ENCODE data around the gene DNAH6. TPM values are rescaled to one million over a fixed set of nuclear protein-coding genes. Genes with fewer than 3 reads are reported as not detected.

Gene DNAH6
- total RNA-seq, 1 experiment from 2014 or later: 0.32 TPM

DNA sequence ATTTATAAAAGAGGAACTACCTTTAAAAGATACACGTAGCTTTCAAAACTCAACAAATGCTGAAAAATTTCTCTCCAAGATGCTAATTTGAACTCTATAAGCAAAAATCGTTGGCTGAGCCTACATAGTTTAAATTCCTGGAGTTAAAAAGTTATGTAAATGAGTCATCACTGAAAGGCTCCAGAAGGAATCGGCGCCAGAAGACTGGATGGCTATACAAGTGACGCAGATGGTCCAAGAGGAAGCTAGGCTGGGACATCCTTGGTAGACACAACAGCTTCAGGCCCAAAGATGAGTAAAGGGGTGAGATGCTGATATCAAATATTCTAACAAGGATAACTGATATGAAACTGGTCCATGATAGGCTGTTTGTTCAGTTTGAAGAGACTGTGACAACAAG is 22.8 kb upstream of the DNAH6 start:
- H3K4me3 Mint-ChIP-seq (ENCODE audit: unreplicated experiment): no peak overlapping the region
- H3K36me3 Mint-ChIP-seq (ENCODE audit: insufficient read depth, unreplicated experiment): no peaks in the 10 kb centered on the region
- H3K9me3 ChIP-seq: no peaks in the 10 kb centered on the region
- H3K36me3 ChIP-seq (ENCODE audit: control insufficient read depth, insufficient read depth, low read length): no peaks in the 10 kb centered on the region
- TF ChIP-seq, protein P1, sequence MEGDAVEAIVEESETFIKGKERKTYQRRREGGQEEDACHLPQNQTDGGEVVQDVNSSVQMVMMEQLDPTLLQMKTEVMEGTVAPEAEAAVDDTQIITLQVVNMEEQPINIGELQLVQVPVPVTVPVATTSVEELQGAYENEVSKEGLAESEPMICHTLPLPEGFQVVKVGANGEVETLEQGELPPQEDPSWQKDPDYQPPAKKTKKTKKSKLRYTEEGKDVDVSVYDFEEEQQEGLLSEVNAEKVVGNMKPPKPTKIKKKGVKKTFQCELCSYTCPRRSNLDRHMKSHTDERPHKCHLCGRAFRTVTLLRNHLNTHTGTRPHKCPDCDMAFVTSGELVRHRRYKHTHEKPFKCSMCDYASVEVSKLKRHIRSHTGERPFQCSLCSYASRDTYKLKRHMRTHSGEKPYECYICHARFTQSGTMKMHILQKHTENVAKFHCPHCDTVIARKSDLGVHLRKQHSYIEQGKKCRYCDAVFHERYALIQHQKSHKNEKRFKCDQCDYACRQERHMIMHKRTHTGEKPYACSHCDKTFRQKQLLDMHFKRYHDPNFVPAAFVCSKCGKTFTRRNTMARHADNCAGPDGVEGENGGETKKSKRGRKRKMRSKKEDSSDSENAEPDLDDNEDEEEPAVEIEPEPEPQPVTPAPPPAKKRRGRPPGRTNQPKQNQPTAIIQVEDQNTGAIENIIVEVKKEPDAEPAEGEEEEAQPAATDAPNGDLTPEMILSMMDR (IDR thresholded peaks at IDR 0.05; ENCODE audit: insufficient read depth in 1 of 2, low read depth in 1 of 2, low read length in 1 of 2, severe bottlenecking in 1 of 2, unreplicated experiment in 1 of 2): no peak
- no peaks in the 10 kb centered on the region for H3K9me3 Mint-ChIP-seq (ENCODE audit: unreplicated experiment)
- intact Hi-C loops (cut with micrococcal nuclease; ENCODE audit: unreplicated experiment): no loop called here
- no peak for DNase-seq
- BruUV-seq (replicated peaks): no TSS peak
- H3K27me3 Mint-ChIP-seq (ENCODE audit: insufficient read depth, unreplicated experiment): no peaks in the 10 kb centered on the region
- H3K27ac Mint-ChIP-seq (ENCODE audit: unreplicated experiment): no peak overlapping the region
- POLR2A ChIA-PET: no interaction called here
- CTCF ChIA-PET: no interaction called here
- no peaks in the 10 kb centered on the region for H3K27me3 ChIP-seq (replicated peaks; ENCODE audit: control insufficient read depth, insufficient read depth, low read length)
- no peaks in the 10 kb centered on the region for H3K4me1 ChIP-seq
- H3K4me1 Mint-ChIP-seq (ENCODE audit: low read depth, unreplicated experiment): peaks cover 8% of the 10 kb centered on the region
- no peak overlapping the region for H3K4me3 ChIP-seq (ENCODE audit: low read depth, low read length)

DNA sequence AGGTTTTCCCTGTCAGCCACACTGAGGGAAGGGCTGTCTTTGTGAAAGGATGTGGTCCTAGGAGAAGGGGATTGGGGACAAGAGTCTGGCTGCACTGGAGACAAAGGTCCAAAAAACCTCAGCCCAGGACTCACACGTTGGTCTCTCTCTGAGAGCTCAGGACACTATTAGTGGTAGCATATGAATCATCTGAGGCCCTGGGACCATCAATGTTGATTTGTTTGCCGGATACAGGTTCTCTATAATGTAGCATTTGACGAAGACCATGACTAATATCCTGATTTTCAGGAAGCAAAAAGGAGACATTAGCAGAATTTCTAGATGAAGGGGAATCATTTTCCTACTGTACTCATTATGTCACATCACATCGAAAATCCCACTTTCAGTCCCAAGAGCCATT is 22.2 kb upstream of the DNAH6 start:
- Mint-ChIP-seq H3K4me3 (ENCODE audit: unreplicated experiment) (no peak overlapping the region), H3K9me3 (ENCODE audit: unreplicated experiment) (no peaks in the 10 kb centered on the region), H3K4me1 (ENCODE audit: low read depth, unreplicated experiment) (peaks cover 5% of the 10 kb centered on the region), H3K36me3 (ENCODE audit: insufficient read depth, unreplicated experiment) (no peaks in the 10 kb centered on the region), H3K27ac (ENCODE audit: unreplicated experiment) (no peak overlapping the region), H3K27me3 (ENCODE audit: insufficient read depth, unreplicated experiment) (no peaks in the 10 kb centered on the region)
- Histone ChIP-seq H3K9me3 (no peaks in the 10 kb centered on the region), H3K4me3 (ENCODE audit: low read depth, low read length) (no peak overlapping the region), H3K4me1 (no peaks in the 10 kb centered on the region), H3K36me3 (ENCODE audit: control insufficient read depth, insufficient read depth, low read length) (no peaks in the 10 kb centered on the region), H3K27me3 (replicated peaks; ENCODE audit: control insufficient read depth, insufficient read depth, low read length) (no peaks in the 10 kb centered on the region)
- intact Hi-C loops (cut with micrococcal nuclease; ENCODE audit: unreplicated experiment): no loop called here
- ChIA-PET POLR2A (no interaction called here), CTCF (interaction anchor here (1.2 kb wide), 1 partner anchor 137 kb away, joined by 3 read pairs; no protein-coding TSS in a partner anchor)
- no peak for DNase-seq
- TF ChIP-seq, protein P1 (IDR thresholded peaks at IDR 0.05; ENCODE audit: insufficient read depth in 1 of 2, low read depth in 1 of 2, low read length in 1 of 2, severe bottlenecking in 1 of 2, unreplicated experiment in 1 of 2): no peak
- no TSS peak for BruUV-seq (replicated peaks)

DNA sequence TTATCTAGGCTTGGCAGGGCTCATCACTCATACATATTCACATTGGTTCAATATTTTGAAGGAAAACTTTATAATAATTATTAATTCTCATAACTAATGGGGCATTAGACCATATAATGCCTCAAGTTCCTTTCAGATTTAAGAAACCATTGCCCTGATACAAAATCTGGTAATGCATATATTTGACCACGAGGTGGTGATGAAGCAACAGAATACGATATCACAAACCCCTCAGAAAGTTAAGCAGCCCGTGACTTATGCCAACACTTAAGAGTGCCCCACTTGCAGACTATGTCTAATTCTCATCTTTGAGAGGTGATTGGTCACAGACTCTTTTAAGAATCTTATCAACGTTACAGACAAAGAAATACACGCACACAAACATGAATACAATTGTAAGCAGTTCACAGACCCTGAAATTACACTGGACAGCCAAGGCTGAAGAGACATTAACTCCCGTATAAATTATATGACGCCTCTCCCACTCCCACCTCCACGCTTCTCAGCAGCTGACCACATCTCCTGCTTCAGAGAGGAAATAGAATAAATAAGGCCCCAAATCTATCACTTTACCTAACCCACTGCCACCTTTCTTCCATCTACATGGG is 20.7 kb upstream of the DNAH6 start:
- no TSS peak for BruUV-seq (replicated peaks)
- TF ChIP-seq, protein P1 (IDR thresholded peaks at IDR 0.05; ENCODE audit: insufficient read depth in 1 of 2, low read depth in 1 of 2, low read length in 1 of 2, severe bottlenecking in 1 of 2, unreplicated experiment in 1 of 2): peak; percentile 54 to 73
- H3K9me3 ChIP-seq: no peaks in the 10 kb centered on the region
- H3K4me1 ChIP-seq: no peaks in the 10 kb centered on the region
- Mint-ChIP-seq H3K4me3 (ENCODE audit: unreplicated experiment) (no peak overlapping the region), H3K4me1 (ENCODE audit: low read depth, unreplicated experiment) (peaks cover 5% of the 10 kb centered on the region), H3K27me3 (ENCODE audit: insufficient read depth, unreplicated experiment) (no peaks in the 10 kb centered on the region), H3K27ac (ENCODE audit: unreplicated experiment) (no peak overlapping the region), H3K36me3 (ENCODE audit: insufficient read depth, unreplicated experiment) (no peaks in the 10 kb centered on the region), H3K9me3 (ENCODE audit: unreplicated experiment) (no peaks in the 10 kb centered on the region)
- peak in 1 of 2 experiments; percentile 54 for DNase-seq
- H3K36me3 ChIP-seq (ENCODE audit: control insufficient read depth, insufficient read depth, low read length): no peaks in the 10 kb centered on the region
- intact Hi-C loops (cut with micrococcal nuclease; ENCODE audit: unreplicated experiment): loop anchor here (1.0 to 5.0 kb wide), 4 partner anchors 136 to 432 kb away; no protein-coding TSS in a partner anchor
- no peak overlapping the region for H3K4me3 ChIP-seq (ENCODE audit: low read depth, low read length)
- ChIA-PET POLR2A (no interaction called here), CTCF (interaction anchor here (1.2 kb wide), 1 partner anchor 135 kb away, joined by 3 read pairs; no protein-coding TSS in a partner anchor)
- no peaks in the 10 kb centered on the region for H3K27me3 ChIP-seq (replicated peaks; ENCODE audit: control insufficient read depth, insufficient read depth, low read length)

Measured in Caco-2 (cell line).